Loucy (cell line): ENCODE results near the gene SLC6A20.

Source experiments
- EZH2phosphoT487 ChIP-seq: fragments of 200-600 bp; IDR thresholded peaks from 2 replicates; pipeline ENCODE4 v1.6.1; 2018; ENCODE audit warnings: antibody characterized with exemption, mild to moderate bottlenecking, moderate library complexity, borderline replicate concordance
- TF ChIP-seq, protein P1 (sequence below): fragments of 200-600 bp; sonication (generic); conservative IDR thresholded peaks from 2 replicates; pipeline ENCODE4 v1.5.1; 2014; ENCODE audit warnings: mild to moderate bottlenecking, antibody characterized with exemption, low read length

GRCh38 chr3:45795509-45795881, 841 bp downstream of the SLC6A20 start:
- TF ChIP-seq, protein P1, sequence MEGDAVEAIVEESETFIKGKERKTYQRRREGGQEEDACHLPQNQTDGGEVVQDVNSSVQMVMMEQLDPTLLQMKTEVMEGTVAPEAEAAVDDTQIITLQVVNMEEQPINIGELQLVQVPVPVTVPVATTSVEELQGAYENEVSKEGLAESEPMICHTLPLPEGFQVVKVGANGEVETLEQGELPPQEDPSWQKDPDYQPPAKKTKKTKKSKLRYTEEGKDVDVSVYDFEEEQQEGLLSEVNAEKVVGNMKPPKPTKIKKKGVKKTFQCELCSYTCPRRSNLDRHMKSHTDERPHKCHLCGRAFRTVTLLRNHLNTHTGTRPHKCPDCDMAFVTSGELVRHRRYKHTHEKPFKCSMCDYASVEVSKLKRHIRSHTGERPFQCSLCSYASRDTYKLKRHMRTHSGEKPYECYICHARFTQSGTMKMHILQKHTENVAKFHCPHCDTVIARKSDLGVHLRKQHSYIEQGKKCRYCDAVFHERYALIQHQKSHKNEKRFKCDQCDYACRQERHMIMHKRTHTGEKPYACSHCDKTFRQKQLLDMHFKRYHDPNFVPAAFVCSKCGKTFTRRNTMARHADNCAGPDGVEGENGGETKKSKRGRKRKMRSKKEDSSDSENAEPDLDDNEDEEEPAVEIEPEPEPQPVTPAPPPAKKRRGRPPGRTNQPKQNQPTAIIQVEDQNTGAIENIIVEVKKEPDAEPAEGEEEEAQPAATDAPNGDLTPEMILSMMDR, result no peak
- no peak for TF ChIP-seq EZH2phosphoT487
